Stimulated activated CD8-positive, alpha-beta memory T cell treated with anti-CD3 and anti-CD28 coated beads, Interleukin-15, amount 100 ng/mL, for 4 hours (primary cell): ENCODE results near the gene STRAP.

Source experiments
- DNase-seq, 2 donors: peaks; one replicate each; pipeline ENCODE4 v3.0.0-alpha.2; 2020; ENCODE audit warnings: low read depth in 2 of 2

STRAP gene, protein sequence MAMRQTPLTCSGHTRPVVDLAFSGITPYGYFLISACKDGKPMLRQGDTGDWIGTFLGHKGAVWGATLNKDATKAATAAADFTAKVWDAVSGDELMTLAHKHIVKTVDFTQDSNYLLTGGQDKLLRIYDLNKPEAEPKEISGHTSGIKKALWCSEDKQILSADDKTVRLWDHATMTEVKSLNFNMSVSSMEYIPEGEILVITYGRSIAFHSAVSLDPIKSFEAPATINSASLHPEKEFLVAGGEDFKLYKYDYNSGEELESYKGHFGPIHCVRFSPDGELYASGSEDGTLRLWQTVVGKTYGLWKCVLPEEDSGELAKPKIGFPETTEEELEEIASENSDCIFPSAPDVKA

DNA sequence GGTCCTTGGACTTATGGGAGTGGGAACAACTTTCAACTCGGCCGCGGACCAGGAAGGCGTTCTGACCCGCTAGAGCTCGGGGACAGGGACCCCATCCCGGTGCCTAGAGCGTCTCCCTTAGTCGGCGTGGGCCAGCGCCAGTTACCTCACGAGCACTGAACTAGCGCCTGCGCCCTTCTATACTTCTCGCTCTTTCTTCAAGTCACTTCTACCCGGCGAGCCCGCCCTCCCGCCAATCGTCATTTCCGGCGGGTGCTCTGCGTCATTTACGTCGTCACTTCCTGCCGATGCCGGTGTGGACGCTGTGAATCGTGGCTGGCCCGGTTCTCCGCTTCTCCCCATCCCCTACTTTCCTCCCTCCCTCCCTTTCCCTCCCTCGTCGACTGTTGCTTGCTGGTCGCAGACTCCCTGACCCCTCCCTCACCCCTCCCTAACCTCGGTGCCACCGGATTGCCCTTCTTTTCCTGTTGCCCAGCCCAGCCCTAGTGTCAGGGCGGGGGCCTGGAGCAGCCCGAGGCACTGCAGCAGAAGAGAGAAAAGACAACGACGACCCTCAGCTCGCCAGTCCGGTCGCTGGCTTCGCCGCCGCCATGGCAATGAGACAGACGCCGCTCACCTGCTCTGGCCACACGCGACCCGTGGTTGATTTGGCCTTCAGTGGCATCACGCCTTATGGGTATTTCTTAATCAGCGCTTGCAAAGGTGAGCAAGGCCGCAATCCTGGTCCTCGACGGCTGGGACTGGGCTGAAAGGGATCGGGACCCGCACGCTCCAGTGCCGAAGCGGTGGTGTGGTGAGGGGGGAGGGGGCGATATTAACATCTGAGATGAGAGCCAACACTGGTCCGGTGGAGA, at the start of gene STRAP:
STRAP (plus strand) TSS at position 270 of the 854 bp plus-strand sequence; CDS start at position 591, 321 bp downstream.
- DNase-seq = peak; percentile 90 to 91

DNA sequence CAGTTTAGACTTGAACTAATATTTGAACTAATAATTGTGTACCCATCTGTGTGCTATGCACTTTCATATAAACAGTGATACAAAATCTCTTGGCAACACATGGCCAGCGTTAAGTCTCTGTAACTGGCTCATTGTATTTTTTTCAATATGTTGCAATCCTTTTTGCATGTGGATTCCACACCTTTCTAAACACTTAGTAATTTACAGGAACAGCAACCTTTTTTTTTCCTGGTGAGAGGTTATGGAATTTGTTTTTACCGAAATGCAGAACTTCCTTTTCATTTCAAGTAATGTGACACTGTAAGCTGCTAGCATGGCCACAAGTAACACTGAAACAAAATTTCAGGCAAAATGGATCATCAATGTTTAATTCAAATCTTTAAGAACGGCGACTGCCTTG, 47.6 kb upstream of the STRAP start:
- no peak for DNase-seq

- no peak for DNase-seq
Measured at GRCh38 chr12:15837141-15837790, 44.9 kb upstream of the STRAP start.

- no peak for DNase-seq
Measured at GRCh38 chr12:15839041-15839440, 43.1 kb upstream of the STRAP start.

- DNase-seq = no peak
Measured at GRCh38 chr12:15839682-15840081, 42.5 kb upstream of the STRAP start.

- DNase-seq = no peak
Measured at GRCh38 chr12:15842108-15842507, 40.1 kb upstream of the STRAP start.

GRCh38 chr12:15846887-15847286, 35.3 kb upstream of the STRAP start:
- DNase-seq = no peak

GRCh38 chr12:15848606-15849005, 33.6 kb upstream of the STRAP start:
- no peak for DNase-seq

DNA sequence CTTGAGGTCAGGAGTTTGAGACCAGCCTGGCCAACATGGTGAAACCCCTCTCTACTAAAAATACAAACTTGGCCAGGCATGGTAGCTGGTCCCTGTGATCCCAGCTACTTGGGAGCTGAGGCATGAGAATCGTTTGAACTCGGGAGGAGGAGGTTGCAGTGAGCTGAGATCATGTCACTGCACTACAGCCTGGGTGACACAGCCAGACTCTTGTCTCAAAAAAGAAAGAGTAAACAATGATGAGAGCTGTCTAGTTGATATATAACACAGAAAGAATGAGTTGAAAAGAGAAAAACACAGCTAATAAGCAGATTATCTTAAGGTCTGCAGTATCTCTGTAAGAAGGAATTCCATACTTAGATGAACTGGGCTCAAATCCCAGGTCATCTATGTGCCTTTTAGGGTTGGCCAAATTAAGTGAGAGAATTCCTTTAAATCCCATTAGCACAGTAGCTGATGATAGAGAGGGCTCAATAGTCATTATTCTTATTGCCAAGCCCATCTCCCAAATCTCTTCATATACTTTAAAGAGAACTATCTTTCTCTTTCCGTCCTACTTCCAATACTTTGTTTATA, 31.1 kb upstream of the STRAP start:
- no peak for DNase-seq

DNA sequence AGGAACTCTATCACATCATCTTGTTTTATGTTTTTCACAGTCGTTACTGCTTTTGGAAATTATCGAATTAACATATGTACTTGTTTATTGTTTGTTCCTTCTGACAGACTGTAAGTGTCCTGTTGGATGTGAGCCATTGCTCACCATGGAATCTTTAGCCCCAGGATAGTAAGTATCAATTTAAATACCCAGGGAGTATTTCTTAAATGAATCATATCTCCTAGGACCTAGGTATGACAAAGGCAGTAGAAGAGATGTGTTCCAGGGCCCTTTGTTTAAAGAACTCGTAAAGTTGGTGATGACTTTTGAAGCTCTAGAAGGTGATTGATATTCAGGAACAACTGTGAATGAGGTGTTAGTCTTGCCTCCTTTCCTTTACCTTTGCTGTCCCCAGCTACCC, 30.3 kb upstream of the STRAP start:
- no peak for DNase-seq

- no peak for DNase-seq
Measured at GRCh38 chr12:15852383-15852782, 29.8 kb upstream of the STRAP start.

DNA sequence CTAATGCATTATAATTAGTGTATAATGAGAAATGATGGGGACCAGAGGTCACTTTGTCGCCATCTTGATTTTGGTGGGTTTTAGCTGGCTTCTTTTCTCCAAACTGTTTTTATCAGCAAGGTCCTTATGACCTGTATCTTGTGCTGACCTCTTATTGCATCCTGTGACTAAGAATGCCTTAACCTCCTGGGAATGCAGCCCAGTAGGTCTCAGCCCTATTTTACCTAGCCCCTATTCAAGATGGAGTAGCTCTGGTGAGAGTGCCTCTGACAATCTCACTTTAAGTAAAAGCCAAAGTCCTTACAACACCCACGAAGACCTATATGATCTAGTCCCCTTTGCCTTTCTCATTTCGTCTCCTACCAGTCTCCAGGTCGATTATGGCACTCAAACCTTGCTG, 28.3 kb upstream of the STRAP start:
- no peak for DNase-seq

DNA sequence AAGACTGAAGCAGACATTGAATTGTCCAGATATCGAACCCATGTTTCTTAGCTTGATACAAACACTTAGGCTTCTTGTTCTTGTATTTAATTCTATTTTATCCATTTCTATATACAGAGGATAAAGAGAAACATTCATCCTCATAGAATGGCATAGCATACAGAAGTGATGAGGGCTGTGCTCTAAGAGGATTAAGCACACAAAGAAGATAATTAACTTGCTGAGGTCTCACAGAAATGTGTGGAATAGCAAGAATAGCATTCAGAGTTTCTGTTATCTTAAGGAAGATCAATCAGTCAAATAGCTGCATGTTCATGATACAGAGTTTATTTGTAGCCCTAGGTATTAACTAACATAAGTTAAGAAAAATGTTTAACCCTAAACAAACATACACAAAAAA, 27.3 kb upstream of the STRAP start:
- no peak for DNase-seq

DNA sequence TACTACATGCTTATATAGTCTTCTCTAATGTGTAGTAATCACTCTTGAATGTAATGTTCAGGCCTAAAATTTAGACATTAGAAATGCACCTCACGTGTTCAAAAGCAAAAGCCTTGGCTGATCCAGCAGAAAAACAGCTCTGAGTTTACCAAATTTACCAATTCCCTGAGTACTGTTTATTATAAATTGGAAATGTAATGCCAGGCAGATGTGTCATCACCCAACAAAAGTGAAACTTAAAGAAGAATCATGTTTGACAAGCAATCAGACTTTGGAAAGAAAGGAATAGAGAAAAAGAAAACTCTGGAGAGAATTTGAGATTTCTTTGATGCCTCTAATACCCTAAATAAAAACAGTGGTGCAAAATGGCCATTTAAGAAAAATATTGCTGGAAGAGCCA, 26.5 kb upstream of the STRAP start:
- no peak for DNase-seq

GRCh38 chr12:15856097-15856982, 25.8 kb upstream of the STRAP start:
- DNase-seq = peak in 1 of 2 donors; percentile 13

- no peak for DNase-seq
Measured at GRCh38 chr12:15858353-15858752, 23.8 kb upstream of the STRAP start.

GRCh38 chr12:15859116-15859515, 23.1 kb upstream of the STRAP start:
- DNase-seq = no peak

DNA sequence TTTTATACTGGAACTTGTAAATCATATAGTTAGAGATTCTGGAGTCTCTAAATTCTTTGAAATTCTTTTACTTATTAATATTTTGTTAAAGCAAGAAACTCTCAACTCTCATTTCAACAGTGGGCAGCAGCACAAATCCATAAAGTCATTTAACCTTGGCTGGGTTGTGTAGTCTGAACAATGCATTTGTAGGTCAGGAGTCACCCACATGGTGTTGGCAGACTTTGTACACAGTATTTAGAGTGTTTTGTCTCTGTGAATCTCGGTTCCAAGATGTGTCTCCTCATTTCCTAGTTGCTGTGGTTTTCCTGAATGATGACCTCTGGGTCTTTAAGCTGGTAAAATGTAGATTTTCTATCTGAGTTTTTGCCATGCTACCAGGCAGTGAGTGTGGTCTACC, 20.8 kb upstream of the STRAP start:
- no peak for DNase-seq

DNA sequence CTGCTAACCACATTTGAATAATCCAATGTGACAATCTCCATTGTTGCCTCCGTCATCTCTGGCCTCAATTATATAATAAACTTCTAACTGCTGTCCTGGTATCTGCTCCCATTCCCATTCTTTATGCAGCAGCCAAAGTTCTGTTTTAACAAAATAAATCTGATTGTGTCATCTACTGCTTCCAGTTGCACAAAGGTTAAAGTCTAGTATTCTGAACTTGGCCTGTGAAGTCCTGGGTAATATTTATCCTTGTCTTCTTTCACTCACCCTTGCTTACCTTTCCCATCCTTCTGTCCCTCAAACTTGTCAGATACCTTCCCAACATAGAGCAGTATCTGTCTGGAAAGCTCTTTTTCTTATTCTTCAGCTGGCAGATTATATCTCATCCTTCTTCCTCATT, 19.3 kb upstream of the STRAP start:
- DNase-seq = no peak

GRCh38 chr12:15863372-15863771, 18.8 kb upstream of the STRAP start:
- DNase-seq = no peak

DNA sequence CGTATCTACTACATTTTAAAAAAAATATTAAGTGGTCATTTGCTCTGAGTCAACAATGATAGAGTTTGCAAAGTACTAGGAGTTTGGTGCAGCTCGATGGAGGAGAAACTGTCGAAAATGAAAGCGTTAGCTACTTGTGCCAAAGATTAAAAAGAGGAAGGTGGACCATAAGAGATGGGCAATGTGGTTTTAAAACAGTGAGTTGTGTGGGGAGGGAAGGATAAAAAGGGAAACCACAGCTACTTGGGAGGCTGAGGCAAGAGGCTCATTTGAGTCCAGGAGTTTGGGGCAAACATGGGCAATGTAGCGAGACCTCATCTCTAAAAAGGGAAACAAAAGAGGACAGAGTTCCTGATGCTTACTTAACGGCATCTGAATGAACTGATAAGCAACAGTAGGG, 18.2 kb upstream of the STRAP start:
- DNase-seq = no peak
